Ectodermal cell (in vitro differentiated cells): ENCODE results near the gene EGFL6.
"Not testable (repeated sequence)": the region's sequence is repeated elsewhere in the genome, so short reads cannot be mapped to it uniquely, and the experiment has no call there.

Experiments
- H3K27ac ChIP-seq: 2 replicates; pipeline ENCODE4 v1.7.0; 2013; ENCODE audit warnings: mild to moderate bottlenecking, low read depth, low read length; ENCODE audit not compliant: insufficient read depth, poor library complexity, severe bottlenecking
- H3K27me3 ChIP-seq: 2 replicates; pipeline ENCODE4 v1.7.0; 2013; ENCODE audit warnings: mild to moderate bottlenecking, low read length; ENCODE audit not compliant: insufficient read depth, control insufficient read depth, poor library complexity, severe bottlenecking
- H3K36me3 ChIP-seq: one replicate; pipeline ENCODE4 v1.7.0; 2013; ENCODE audit warnings: low read length; ENCODE audit not compliant: control insufficient read depth, insufficient read depth
- H3K4me1 ChIP-seq: one replicate; pipeline ENCODE4 v1.7.0; 2013; ENCODE audit warnings: low read length; ENCODE audit not compliant: control insufficient read depth, insufficient read depth
- H3K4me3 ChIP-seq: 2 replicates; pipeline ENCODE4 v1.7.0; 2013; ENCODE audit warnings: low read depth, low read length, control low read depth; ENCODE audit not compliant: insufficient read depth
- H3K9me3 ChIP-seq: 2 replicates; pipeline ENCODE4 v1.7.0; 2013; ENCODE audit warnings: mild to moderate bottlenecking, low read length, moderate library complexity; ENCODE audit not compliant: control insufficient read depth
- WGBS, 2 experiments: methylation state at CpG; one replicate each; pipeline ENCODE4 v1.1.7; 2013; ENCODE audit warnings: missing lambda C conversion rate in 2 of 2; 5-methylcytosine and 5-hydroxymethylcytosine counted together

EGFL6 gene

DNA sequence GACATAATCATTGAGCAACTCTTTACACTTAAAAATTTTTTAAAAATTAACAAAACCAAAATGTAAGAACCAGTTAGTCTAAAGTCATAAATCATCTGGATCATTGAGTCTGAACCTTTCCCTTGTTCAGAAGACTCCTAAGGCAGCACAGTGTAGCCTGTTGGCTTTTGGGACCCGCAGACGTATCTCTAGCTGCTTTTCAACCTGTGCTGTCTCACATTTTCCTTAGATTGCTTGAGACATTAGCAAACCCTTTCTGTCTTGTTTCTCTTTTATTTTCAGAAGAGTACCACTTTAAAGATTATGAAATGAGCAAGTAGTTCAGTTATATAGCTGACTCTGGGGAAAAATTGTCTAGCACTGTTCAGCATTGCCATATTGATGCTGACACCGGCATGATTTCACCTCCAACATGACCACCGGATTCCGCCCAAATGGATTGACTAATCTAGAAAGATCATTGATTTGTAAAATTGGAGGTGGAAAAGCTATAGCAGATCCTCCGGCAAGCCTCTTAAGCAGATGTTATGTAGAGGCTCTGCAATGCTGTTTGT, 92.4 kb downstream of the EGFL6 start:
- H3K4me1 ChIP-seq = no peaks in the 10 kb centered on the region
- H3K9me3 ChIP-seq = no peaks in the 10 kb centered on the region
- H3K27me3 ChIP-seq = no peaks in the 10 kb centered on the region
- H3K27ac ChIP-seq = no peak overlapping the region
- H3K36me3 ChIP-seq = no peaks in the 10 kb centered on the region
- WGBS, 2 experiments = 97 to 98% methylated on average over 6 of the region's 6 CpGs
- H3K4me3 ChIP-seq = no peak overlapping the region

DNA sequence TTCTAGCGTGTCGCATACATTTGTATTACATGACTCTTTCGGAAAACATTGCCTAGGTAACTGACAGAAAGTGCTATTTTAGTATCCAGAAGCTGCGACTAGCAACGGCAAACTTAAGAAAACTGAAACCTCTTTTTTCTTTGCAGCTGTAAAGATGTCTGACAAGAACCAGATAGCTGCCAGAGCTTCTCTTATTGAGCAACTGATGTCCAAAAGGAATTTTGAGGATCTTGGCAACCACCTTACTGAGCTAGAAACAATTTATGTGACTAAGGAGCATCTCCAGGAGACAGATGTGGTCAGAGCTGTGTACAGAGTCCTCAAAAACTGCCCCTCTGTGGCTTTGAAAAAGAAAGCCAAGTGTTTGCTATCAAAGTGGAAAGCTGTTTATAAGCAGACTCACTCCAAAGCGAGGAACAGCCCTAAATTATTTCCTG, 93.0 kb downstream of the EGFL6 start:
- Histone ChIP-seq H3K4me1 (no peaks in the 10 kb centered on the region), H3K4me3 (no peak overlapping the region), H3K9me3 (no peaks in the 10 kb centered on the region), H3K27me3 (no peaks in the 10 kb centered on the region), H3K36me3 (no peaks in the 10 kb centered on the region), H3K27ac (no peak overlapping the region)
- 95 to 97% methylated on average over 6 of the region's 6 CpGs for WGBS, 2 experiments

DNA sequence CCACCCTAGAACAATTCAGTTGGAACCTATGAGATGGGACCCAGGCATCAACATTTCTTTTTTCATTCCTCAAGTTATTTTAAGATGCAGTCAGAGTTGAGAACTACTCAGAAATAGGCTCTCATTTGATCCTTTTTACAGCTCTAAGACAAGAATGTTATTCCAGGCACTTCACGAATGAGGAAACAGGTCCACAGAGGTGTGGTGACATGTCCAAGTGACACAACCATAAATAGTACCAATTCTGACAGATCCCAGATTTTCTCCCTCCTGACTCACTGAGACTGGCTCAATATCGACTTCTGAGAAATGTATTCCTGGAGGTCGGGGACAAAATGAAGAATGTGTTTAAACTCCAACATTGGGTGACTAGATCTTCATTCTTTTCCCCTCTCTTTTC, 94.6 kb downstream of the EGFL6 start:
- 92 to 100% methylated on average over 3 of the region's 3 CpGs for WGBS, 2 experiments
- no peak overlapping the region for H3K27ac ChIP-seq
- H3K4me1 ChIP-seq = no peaks in the 10 kb centered on the region
- no peaks in the 10 kb centered on the region for H3K36me3 ChIP-seq
- no peaks in the 10 kb centered on the region for H3K9me3 ChIP-seq
- no peak overlapping the region for H3K4me3 ChIP-seq
- H3K27me3 ChIP-seq = no peaks in the 10 kb centered on the region

DNA sequence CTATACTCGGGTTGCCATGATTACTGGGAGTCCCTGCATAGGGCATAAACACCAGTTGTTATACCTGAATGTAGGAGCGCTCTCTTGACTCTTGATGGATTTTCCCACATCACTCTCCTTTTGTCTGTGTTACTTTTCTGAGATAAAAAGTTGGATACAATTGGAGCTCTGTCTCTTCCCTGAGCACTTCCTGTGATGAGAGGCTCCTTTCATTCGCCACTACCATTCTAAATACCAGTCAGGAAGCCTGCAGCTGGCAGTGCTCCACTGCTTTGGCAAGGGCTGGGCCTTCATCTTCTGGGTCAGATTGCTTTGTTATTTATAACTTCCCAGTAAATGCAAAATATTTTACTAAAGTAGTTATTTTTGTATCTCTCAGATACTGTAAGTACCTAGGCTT, 97.4 kb downstream of the EGFL6 start:
- H3K9me3 ChIP-seq = no peaks in the 10 kb centered on the region
- no peaks in the 10 kb centered on the region for H3K4me1 ChIP-seq
- no peaks in the 10 kb centered on the region for H3K27me3 ChIP-seq
- no peaks in the 10 kb centered on the region for H3K36me3 ChIP-seq
- WGBS, 2 experiments = 94 to 100% methylated on average over 3 of the region's 3 CpGs
- H3K27ac ChIP-seq = no peak overlapping the region
- H3K4me3 ChIP-seq = no peak overlapping the region

DNA sequence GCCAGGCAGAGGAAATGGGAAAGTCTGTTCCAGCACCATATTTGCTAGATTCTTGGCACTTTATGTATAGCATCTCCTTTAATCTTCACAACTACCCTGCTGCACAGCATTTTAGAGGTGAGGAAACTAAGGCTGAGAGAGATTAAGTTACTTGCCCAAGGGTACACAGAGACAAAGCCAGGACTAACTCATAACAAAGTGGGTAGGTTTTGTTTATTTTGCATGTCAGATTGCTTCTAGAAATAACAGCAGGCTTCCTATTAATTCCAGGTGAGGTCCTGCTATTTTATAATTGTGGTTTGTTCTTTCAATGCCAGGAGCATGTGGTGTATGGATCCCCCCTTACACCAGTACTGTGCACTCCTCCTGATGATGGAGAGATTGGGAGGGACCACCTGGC, 98.5 kb downstream of the EGFL6 start:
- H3K27ac ChIP-seq = no peak overlapping the region
- H3K4me3 ChIP-seq = no peak overlapping the region
- no peaks in the 10 kb centered on the region for H3K9me3 ChIP-seq
- H3K27me3 ChIP-seq = no peaks in the 10 kb centered on the region
- H3K4me1 ChIP-seq = no peaks in the 10 kb centered on the region
- no peaks in the 10 kb centered on the region for H3K36me3 ChIP-seq

DNA sequence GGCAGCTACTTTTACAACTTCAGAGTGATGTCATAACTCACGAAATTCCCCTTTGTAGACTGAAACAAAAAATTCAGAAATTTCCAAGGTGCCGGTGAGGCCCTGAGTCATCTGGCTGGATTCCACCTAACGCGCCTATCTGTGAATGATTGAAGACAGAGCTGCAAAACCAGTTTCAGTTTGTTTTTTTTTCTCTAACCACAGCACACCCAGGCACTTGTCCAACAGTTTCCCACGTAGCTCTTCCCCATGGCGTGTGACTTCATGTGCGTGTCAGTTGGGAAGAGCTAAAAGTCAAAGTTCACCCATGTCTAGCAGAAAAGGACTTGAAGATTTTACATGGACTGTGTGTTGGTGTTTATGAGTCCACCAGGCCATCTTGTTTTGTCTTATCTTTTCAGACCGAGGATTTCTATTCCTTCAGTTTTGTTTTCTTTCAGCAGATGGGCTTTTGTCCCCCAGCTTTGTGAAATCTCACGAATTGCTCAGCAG, 99.9 kb downstream of the EGFL6 start:
- Histone ChIP-seq H3K9me3 (no peaks in the 10 kb centered on the region), H3K27ac (no peak overlapping the region), H3K4me1 (no peaks in the 10 kb centered on the region), H3K27me3 (no peaks in the 10 kb centered on the region), H3K4me3 (no peak overlapping the region), H3K36me3 (no peaks in the 10 kb centered on the region)
- WGBS, 2 experiments = 94 to 97% methylated on average over 9 of the region's 9 CpGs

DNA sequence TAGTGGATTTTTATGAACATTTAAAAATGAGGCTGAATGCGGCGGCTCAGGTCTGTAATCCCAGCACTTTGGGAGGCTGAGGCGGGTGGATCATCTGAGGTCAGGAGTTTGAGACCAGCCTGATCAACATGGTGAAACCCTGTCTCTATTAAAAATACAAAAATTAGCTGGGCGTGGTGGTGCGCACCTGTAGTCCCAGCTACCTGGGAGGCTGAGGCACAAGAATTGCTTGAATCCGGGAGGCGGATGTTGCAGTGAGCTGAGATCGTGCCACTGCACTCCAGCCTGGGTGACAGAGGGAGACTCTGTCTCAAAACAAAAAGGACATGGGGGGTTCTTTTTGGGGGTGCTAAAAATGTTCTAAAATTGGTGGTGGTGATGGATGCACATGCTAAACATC, 100.4 kb downstream of the EGFL6 start:
- H3K4me3 ChIP-seq, H3K36me3 ChIP-seq, H3K9me3 ChIP-seq, H3K4me1 ChIP-seq, H3K27me3 ChIP-seq, H3K27ac ChIP-seq: not testable (repeated sequence)
- WGBS, 2 experiments = 91 to 96% methylated on average over 8 of the region's 8 CpGs

DNA sequence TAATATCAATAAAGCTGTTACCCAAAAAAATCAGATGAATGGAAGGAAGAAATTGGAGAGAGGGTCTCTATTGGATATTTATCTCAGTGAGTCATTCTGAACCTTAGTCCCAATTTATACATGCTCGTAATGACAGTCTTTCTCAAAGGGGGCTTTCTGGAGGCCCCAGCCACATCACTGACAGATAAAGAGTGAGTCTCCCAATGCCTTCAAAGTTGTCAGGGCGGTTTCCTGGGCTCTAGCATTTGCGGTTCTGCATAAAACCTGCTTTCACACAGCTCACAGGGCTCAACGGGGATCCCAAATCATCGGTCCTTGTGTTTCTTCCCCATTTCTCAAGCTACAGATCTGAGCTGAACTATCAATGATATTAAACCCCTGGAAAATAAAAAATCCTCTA, 100.8 kb downstream of the EGFL6 start:
- H3K4me3 ChIP-seq = no peak overlapping the region
- no peaks in the 10 kb centered on the region for H3K4me1 ChIP-seq
- 93 to 96% methylated on average over 5 of the region's 5 CpGs for WGBS, 2 experiments
- no peaks in the 10 kb centered on the region for H3K36me3 ChIP-seq
- no peaks in the 10 kb centered on the region for H3K9me3 ChIP-seq
- H3K27ac ChIP-seq = no peak overlapping the region
- H3K27me3 ChIP-seq = no peaks in the 10 kb centered on the region

DNA sequence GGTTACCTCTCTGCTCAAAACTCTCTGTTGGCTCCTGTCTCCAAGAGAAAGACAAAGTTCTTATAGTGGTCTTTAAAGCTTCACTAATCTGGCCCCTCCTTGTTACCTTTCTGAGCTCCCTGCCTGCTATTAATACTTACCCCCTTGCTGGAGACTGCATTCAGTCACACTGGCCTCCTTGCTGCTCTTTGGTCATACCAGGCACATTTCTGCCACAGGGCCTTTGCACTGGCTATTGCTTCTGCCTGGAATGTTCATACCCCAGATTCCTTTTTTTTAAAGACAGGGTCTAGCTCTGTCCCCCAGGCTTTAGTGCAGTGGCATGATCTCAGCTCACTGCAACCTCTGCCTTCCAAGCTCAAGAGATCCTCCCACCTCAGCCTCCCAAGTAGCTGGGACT, 103.6 kb downstream of the EGFL6 start:
- H3K4me1 ChIP-seq = no peaks in the 10 kb centered on the region
- no peak overlapping the region for H3K27ac ChIP-seq
- H3K27me3 ChIP-seq = no peaks in the 10 kb centered on the region
- no peaks in the 10 kb centered on the region for H3K36me3 ChIP-seq
- H3K9me3 ChIP-seq = no peaks in the 10 kb centered on the region
- no peak overlapping the region for H3K4me3 ChIP-seq

DNA sequence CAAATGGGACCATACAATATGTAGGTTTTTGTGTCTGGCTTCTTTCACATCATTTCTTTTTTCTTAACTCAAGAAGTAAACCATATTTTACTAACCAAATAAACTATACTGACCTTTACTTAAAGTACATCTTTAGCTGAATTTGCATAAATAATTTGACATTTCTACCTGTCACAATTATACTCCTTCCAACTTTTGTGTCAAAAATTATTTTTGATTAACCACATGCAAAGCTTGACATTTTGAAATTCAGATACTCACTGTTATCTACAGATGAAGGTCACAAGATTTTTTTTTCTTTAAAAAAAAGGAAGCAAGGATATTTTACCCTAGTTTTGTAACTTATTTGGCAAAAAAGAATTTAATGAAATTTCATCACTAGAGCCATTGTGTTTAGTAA, 107.5 kb downstream of the EGFL6 start:
- H3K27me3 ChIP-seq = no peaks in the 10 kb centered on the region
- no peaks in the 10 kb centered on the region for H3K9me3 ChIP-seq
- no peaks in the 10 kb centered on the region for H3K36me3 ChIP-seq
- no peak overlapping the region for H3K4me3 ChIP-seq
- no peak overlapping the region for H3K27ac ChIP-seq
- H3K4me1 ChIP-seq = no peaks in the 10 kb centered on the region

DNA sequence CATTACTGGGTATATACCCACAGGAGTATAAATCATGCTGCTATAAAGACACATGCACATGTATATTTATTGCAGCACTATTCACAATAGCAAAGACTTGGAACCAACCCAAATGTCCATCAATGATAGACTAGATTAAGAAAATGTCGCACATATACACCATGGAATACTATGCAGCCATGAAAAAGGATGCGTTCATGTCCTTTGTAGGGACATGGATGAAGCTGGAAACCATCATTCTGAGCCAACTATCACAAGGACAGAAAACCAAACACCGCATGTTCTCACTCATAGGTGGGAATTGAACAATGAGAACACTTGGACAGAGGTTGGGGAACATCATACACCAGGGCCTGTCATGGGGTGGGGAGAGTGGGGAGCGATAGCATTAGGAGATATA, 110.3 kb downstream of the EGFL6 start:
- H3K9me3 ChIP-seq, H3K4me3 ChIP-seq, H3K4me1 ChIP-seq, H3K27ac ChIP-seq, H3K27me3 ChIP-seq, H3K36me3 ChIP-seq: not testable (repeated sequence)
- 95% methylated on average over 2 to 4 of the region's 4 CpGs for WGBS, 2 experiments
